A204.1 (cell line): ENCODE measurements around the gene PWP2.
A peak's percentile ranks its signal among the peaks of the same experiment; 100 is the strongest.
"Not testable (repeated sequence)": the region's sequence is repeated elsewhere in the genome, so short reads cannot be mapped to it uniquely, and the experiment has no call there.

Experiments
- FAIRE-seq: peaks from 2 replicates; lab custom pipeline; 2012; peaks lifted over from hg19 to GRCh38; lab: Jason Lieb, UNC

The PWP2 gene

GRCh38 chr21:44138039-44138438 is 30.8 kb downstream of the PWP2 start:
- peak; percentile 65 for FAIRE-seq

GRCh38 chr21:44139787-44140551 is 32.8 kb downstream of the PWP2 start:
- not testable (repeated sequence) for FAIRE-seq

- FAIRE-seq: not testable (repeated sequence)
Measured at GRCh38 chr21:44140552-44140932, 33.3 kb downstream of the PWP2 start.

- not testable (repeated sequence) for FAIRE-seq
Measured at GRCh38 chr21:44142470-44142869, 35.3 kb downstream of the PWP2 start.

DNA sequence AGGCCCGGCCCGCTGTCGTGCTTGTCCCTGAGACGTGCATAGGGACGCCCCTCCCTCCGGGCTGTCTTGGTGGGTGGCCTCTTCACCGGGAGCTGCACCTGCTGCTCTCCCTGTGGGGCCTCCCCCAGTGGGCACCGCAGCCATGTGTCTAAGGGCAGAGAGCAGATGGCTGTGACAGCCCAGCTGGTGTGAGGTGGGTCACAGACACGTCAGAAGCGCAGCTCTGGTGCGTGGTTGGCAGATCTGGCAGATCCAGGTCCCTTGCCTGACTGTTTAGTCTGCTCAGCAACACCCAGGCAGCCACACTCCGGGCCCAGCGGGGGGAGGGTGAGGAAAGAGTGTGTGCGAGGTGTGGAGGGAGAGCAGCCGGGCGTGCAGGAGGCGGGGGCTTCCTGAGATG is 36.2 kb downstream of the PWP2 start:
- FAIRE-seq: not testable (repeated sequence)

GRCh38 chr21:44143996-44144395 is 36.8 kb downstream of the PWP2 start:
- FAIRE-seq: not testable (repeated sequence)

GRCh38 chr21:44144784-44145602 is 37.8 kb downstream of the PWP2 start:
- FAIRE-seq: not testable (repeated sequence)

DNA sequence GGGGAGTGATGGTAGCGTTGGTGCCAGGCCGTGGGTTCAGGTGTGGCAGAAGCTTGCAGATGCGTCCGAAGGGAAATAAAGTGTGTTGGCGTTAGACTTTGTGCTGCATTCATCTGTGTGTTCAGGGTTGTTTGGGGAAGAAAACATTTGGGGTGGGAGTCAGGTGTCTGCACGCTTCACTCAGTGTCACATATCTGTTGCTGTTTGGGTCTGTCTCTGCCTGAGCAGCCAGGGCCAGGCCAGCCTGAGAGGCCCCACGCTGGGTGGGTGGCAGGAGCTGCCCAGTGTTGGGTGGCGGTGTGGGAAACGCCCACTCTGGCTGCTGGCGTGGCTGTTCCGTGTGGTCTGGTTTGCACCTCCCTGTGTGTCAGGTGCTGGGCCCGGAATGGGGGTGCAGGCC is 38.4 kb downstream of the PWP2 start:
- FAIRE-seq: not testable (repeated sequence)

- not testable (repeated sequence) for FAIRE-seq
Measured at GRCh38 chr21:44147108-44147507, 39.9 kb downstream of the PWP2 start.

- FAIRE-seq: not testable (repeated sequence)
Measured at GRCh38 chr21:44150255-44150654, 43.1 kb downstream of the PWP2 start.

GRCh38 chr21:44153214-44153888 is 46.2 kb downstream of the PWP2 start:
- not testable (repeated sequence) for FAIRE-seq

- FAIRE-seq: not testable (repeated sequence)
Measured at GRCh38 chr21:44153889-44154228, 46.7 kb downstream of the PWP2 start.

- FAIRE-seq: not testable (repeated sequence)
Measured at GRCh38 chr21:44154816-44155230, 47.6 kb downstream of the PWP2 start.

GRCh38 chr21:44155231-44155993 is 48.2 kb downstream of the PWP2 start:
- FAIRE-seq: not testable (repeated sequence)

GRCh38 chr21:44155994-44156380 is 48.8 kb downstream of the PWP2 start:
- FAIRE-seq: not testable (repeated sequence)

- not testable (repeated sequence) for FAIRE-seq
Measured at GRCh38 chr21:44157439-44158081, 50.4 kb downstream of the PWP2 start.

- FAIRE-seq: not testable (repeated sequence)
Measured at GRCh38 chr21:44158082-44158468, 50.9 kb downstream of the PWP2 start.

DNA sequence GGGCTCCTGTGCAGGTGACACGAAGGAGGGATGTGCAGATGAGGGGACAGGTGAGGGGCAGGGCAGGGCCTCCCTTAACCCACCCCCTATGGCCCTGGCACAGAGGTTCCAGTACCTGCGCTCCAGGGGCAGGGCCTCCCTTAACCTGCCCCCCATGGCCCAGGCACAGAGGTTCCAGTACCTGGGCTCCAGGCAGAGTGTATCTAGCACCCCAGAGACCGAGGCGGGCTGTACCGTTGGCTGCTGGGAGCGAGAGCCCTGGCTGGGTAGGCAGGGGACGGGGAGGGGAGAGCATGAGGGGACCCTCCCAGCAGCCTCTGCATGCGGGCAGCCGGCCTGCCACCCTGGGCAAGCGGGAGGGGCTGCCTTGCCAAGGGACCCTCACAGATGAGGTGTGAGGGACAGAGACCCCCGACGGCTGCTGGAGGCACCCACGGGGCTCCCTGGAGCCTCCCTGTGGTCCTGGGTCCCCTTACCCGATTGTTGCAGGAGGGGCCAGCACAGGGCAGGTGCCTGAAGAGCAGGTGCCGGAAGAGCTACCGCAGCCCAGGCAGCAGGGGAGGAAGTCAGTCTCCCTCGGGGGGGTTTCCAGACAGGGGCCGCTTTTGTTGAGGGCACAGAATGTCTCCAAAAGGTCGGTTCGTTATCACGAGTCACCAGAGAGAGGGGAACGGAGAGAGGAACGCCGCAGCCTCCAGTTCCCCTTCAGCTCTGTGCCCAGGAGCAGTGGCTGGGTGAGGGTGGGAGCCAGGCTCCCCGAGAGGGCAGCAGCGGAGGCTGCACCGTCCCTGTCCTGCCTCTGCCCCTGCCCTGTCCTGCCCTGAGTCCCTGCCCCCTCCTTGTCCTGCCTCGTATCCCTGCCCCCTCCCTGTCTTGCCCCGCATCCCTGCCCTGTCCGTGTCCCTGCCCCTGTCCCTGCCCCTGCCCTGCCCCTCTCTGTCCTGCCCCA is 52.4 kb downstream of the PWP2 start:
- not testable (repeated sequence) for FAIRE-seq

GRCh38 chr21:44160298-44160672 is 53.1 kb downstream of the PWP2 start:
- FAIRE-seq: not testable (repeated sequence)

DNA sequence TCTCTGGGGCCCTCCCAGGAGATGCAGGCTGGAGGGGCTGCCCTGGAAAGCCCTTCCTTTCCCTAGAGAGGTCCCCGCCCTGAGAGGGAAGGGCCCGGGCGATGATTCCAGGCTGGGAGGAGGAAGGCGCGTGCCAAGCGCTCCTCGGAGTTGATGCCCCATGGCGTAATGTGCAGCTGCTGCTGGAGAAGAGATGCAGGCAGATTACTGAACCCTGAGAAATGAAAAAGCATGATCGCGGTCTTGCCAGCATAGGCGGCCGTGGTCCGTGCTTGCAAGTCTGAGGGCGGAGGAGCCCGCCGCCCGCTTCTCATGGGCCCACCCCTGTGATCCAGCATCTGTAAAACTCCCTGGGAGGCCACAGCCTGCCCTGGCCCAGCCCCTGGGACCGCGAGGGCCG is 53.6 kb downstream of the PWP2 start:
- FAIRE-seq: not testable (repeated sequence)
